NB4 (cell line): ENCODE measurements around the gene CYP27C1.

Experiments used
- DNase-seq: peaks from one replicate; pipeline ENCODE4 v3.0.0; 2010; ENCODE audit warnings: low read depth
- H3K4me3 ChIP-seq: one replicate; pipeline ENCODE4 v1.5.1; 2011; ENCODE audit warnings: mild to moderate bottlenecking, low read depth, low read length, moderate library complexity
- CTCF ChIP-seq: IDR thresholded peaks from one replicate; pipeline ENCODE4 v1.5.1; 2012; ENCODE audit warnings: low read depth, low read length
- MAX ChIP-seq: IDR thresholded peaks from 2 replicates; pipeline ENCODE4 v1.6.1; 2011; ENCODE audit warnings: low read depth, low read length
- MYC ChIP-seq: IDR thresholded peaks from 2 replicates; pipeline ENCODE4 v1.6.1; 2011; ENCODE audit warnings: low read depth, low read length
- POLR2A ChIP-seq: IDR thresholded peaks from 2 replicates; pipeline ENCODE4 v1.6.1; 2011; ENCODE audit warnings: mild to moderate bottlenecking; ENCODE audit not compliant: insufficient read length; ENCODE audit errors: extremely low read depth

The CYP27C1 gene

GRCh38 chr2:127161176-127162136 lies 58.6 kb downstream of the CYP27C1 start:
- DNase-seq: no peak
- H3K4me3 ChIP-seq: no peak overlapping the region
- no peak for TF ChIP-seq MYC

- DNase-seq: no peak
- TF ChIP-seq CTCF: no peak
- TF ChIP-seq MYC: no peak
- TF ChIP-seq MAX: no peak
- TF ChIP-seq POLR2A: no peak
- H3K4me3 ChIP-seq: no peak overlapping the region
Observed at GRCh38 chr2:127160676-127161075, 59.4 kb downstream of the CYP27C1 start.

- no peak for DNase-seq
Observed at GRCh38 chr2:127159543-127159942, 60.6 kb downstream of the CYP27C1 start.

GRCh38 chr2:127158614-127159290 lies 61.3 kb downstream of the CYP27C1 start:
- DNase-seq: peak; percentile 61
- no peak for TF ChIP-seq POLR2A
- no peak for TF ChIP-seq MYC
- no peak for TF ChIP-seq CTCF
- no peak for TF ChIP-seq MAX
- H3K4me3 ChIP-seq: no peak overlapping the region

More at GRCh38 chr2:127159543-127159942, 60.6 kb downstream of the CYP27C1 start:
- no peak overlapping the region for H3K4me3 ChIP-seq
- TF ChIP-seq MYC (no peak), POLR2A (no peak), CTCF (no peak), MAX (no peak)

- DNase-seq: peak; percentile 52
- H3K4me3 ChIP-seq: no peak overlapping the region
- TF ChIP-seq POLR2A (no peak), CTCF (peak; percentile 23), MAX (no peak)
Observed at GRCh38 chr2:127157651-127158485, 62.2 kb downstream of the CYP27C1 start.

GRCh38 chr2:127157114-127157513 lies 63.0 kb downstream of the CYP27C1 start:
- DNase-seq: no peak
- H3K4me3 ChIP-seq: no peak overlapping the region
- TF ChIP-seq MYC (no peak), POLR2A (no peak), MAX (no peak), CTCF (no peak)
